A549 treated with AZD2906 at 1 μM for 4 hours (cell line): ENCODE results near the gene ZNF784. TPM values are rescaled to one million over a fixed set of nuclear protein-coding genes. Genes with fewer than 3 reads are reported as not detected.

ENCODE experiments used
- total RNA-seq: library from RNA; stranded (reverse); fragments of 200-300 nt; extraction: Qiagen RNA extraction; gene quantifications from 5 replicates; pipeline ENCODE4 v1.2.3, GENCODE V29; 2022

Gene ZNF784
- 4.4 to 6.8 TPM (median 6.4 TPM) in 5 replicates for total RNA-seq

GRCh38 chr19:55624109-55625003 lies at the start of gene ZNF784:
Gene ZNF784, minus strand, starts transcription at chr19:55624566. Its CDS starts 5 bp downstream, at chr19:55624561.

GRCh38 chr19:55654868-55655647 lies 30.7 kb upstream of the ZNF784 start, which contains the start of gene U2AF2:
Gene U2AF2, plus strand, starts transcription at chr19:55655035. Its CDS starts 70 bp downstream, at chr19:55655105.

GRCh38 chr19:55647732-55648584 lies 23.6 kb upstream of the ZNF784 start, which contains the start of gene CCDC106:
Gene CCDC106, plus strand, starts transcription at chr19:55648212. Its CDS starts 835 bp downstream, at chr19:55649047.

GRCh38 chr19:55643003-55643886 lies 18.9 kb upstream of the ZNF784 start, which contains the start of gene ZNF581:
Gene ZNF581, plus strand, starts transcription at chr19:55643649. Its CDS starts 923 bp downstream, at chr19:55644572.

GRCh38 chr19:55640577-55641425 lies 16.4 kb upstream of the ZNF784 start, which contains the start of gene ZNF580:
Gene ZNF580, plus strand, starts transcription at chr19:55641002. Its CDS starts 1,507 bp downstream, at chr19:55642509.

GRCh38 chr19:55605637-55606470 lies 18.5 kb downstream of the ZNF784 start, which contains the start of gene ZNF865:
Gene ZNF865, plus strand, starts transcription at chr19:55605647. Its CDS starts 7,972 bp downstream, at chr19:55613619.

GRCh38 chr19:55599842-55600661 lies 24.3 kb downstream of the ZNF784 start, which contains the start of gene ZNF524:
Gene ZNF524, plus strand, starts transcription at chr19:55600288. Its CDS starts 1,825 bp downstream, at chr19:55602113.

GRCh38 chr19:55599468-55599841 lies 24.9 kb downstream of the ZNF784 start, which contains the start of gene FIZ1:
Gene FIZ1, minus strand, starts transcription at chr19:55599517. Its CDS starts 1,652 bp downstream, at chr19:55597865.

GRCh38 chr19:55580628-55581144 lies 43.7 kb downstream of the ZNF784 start, which contains the start of gene ZNF579:
Gene ZNF579, minus strand, starts transcription at chr19:55580848. Its CDS starts 1,209 bp downstream, at chr19:55579639.

Other genes starting within 250 kb of the ZNF784 start
- gene TMEM190, start 247.7 kb downstream of the ZNF784 start, total RNA-seq: 0.93 to 2.2 TPM (median 1.3 TPM) in 5 replicates
- gene TMEM238, start 240.3 kb downstream of the ZNF784 start, total RNA-seq: 2.0 to 9.6 TPM (median 7.8 TPM) in 5 replicates
- gene RPL28, start 238.6 kb downstream of the ZNF784 start, total RNA-seq: 2,614 to 2,914 TPM (median 2,802 TPM) in 5 replicates
- gene UBE2S, start 216.8 kb downstream of the ZNF784 start, total RNA-seq: 270 to 454 TPM (median 404 TPM) in 5 replicates
- gene SHISA7, start 181.3 kb downstream of the ZNF784 start, total RNA-seq: 0.01 TPM in 1 of 5 replicates, not detected in the others
- gene ISOC2, start 162.9 kb downstream of the ZNF784 start, total RNA-seq: 55.5 to 66.5 TPM (median 58.3 TPM) in 5 replicates
- gene C19orf85, start 159.8 kb downstream of the ZNF784 start, total RNA-seq: not detected in 5 replicates
- 5.1 to 10.1 TPM (median 7.8 TPM) in 5 replicates for gene ZNF628, start 147.9 kb downstream of the ZNF784 start, total RNA-seq
- 36.7 to 57.2 TPM (median 56.0 TPM) in 5 replicates for gene NAT14, start 139.4 kb downstream of the ZNF784 start, total RNA-seq
- 0.40 to 0.99 TPM (median 0.66 TPM) in 5 replicates for gene SSC5D, start 136.1 kb downstream of the ZNF784 start, total RNA-seq
- gene SBK2, start 87.4 kb downstream of the ZNF784 start, total RNA-seq: 1.5 to 2.4 TPM (median 1.9 TPM) in 5 replicates
- gene SBK3, start 79.0 kb downstream of the ZNF784 start, total RNA-seq: 1.9 to 2.2 TPM (median 2.1 TPM) in 5 replicates
- gene ZNF579, start 43.7 kb downstream of the ZNF784 start, total RNA-seq: 20.8 to 35.0 TPM (median 33.5 TPM) in 5 replicates
- 20.8 to 26.0 TPM (median 24.6 TPM) in 5 replicates for gene FIZ1, start 25.0 kb downstream of the ZNF784 start, total RNA-seq
- gene ZNF524, start 24.3 kb downstream of the ZNF784 start, total RNA-seq: 13.9 to 20.0 TPM (median 17.7 TPM) in 5 replicates
- gene ZNF865, start 18.9 kb downstream of the ZNF784 start, total RNA-seq: 7.1 to 12.5 TPM (median 12.2 TPM) in 5 replicates
- 26.5 to 56.4 TPM (median 52.5 TPM) in 5 replicates for gene ZNF580, start 16.4 kb upstream of the ZNF784 start, total RNA-seq
- 40.1 to 50.7 TPM (median 47.5 TPM) in 5 replicates for gene ZNF581, start 19.1 kb upstream of the ZNF784 start, total RNA-seq
- gene CCDC106, start 23.6 kb upstream of the ZNF784 start, total RNA-seq: 15.2 to 19.4 TPM (median 16.9 TPM) in 5 replicates
- 269 to 309 TPM (median 285 TPM) in 5 replicates for gene U2AF2, start 30.5 kb upstream of the ZNF784 start, total RNA-seq
- gene EPN1, start 50.7 kb upstream of the ZNF784 start, total RNA-seq: 135 to 218 TPM (median 203 TPM) in 5 replicates
- not detected in 5 replicates for gene NLRP9, start 113.8 kb upstream of the ZNF784 start, total RNA-seq
- gene RFPL4A, start 134.5 kb upstream of the ZNF784 start, total RNA-seq: 0.48 to 1.1 TPM (median 0.80 TPM) in 5 replicates
- 0.10 to 0.29 TPM (median 0.14 TPM) in 4 of 5 replicates, not detected in the other for gene RFPL4AL1, start 144.6 kb upstream of the ZNF784 start, total RNA-seq
- gene NLRP11, start 207.4 kb upstream of the ZNF784 start, total RNA-seq: 0.01 to 0.03 TPM (median 0.03 TPM) in 4 of 5 replicates, not detected in the other
- gene NLRP4, start 212.0 kb upstream of the ZNF784 start, total RNA-seq: 0.02 TPM in 1 of 5 replicates, not detected in the others